AG04450 (cell line): Measurements from ENCODE around the gene RSU1. TPM values are rescaled to one million over a fixed set of nuclear protein-coding genes. Genes with fewer than 3 reads are reported as not detected.

ENCODE experiments used
- CTCF ChIA-PET: fragments of 300-600, 350-600 bp; formaldehyde crosslinking; extraction: SDS; loops from one replicate; lab custom pipeline; 2022; ENCODE audit warnings: antibody characterized with exemption, inconsistent platforms; lab: Charles Lee
- POLR2A ChIA-PET: fragments of 350-600 bp; formaldehyde crosslinking; extraction: SDS; loops from one replicate; lab custom pipeline; 2021; ENCODE audit warnings: antibody characterized with exemption, inconsistent platforms; lab: Yijun Ruan, JAX
- DNase-seq: peaks from one replicate; pipeline ENCODE4 v3.0.0-alpha.2; 2011; ENCODE audit warnings: low read depth, low spot score
- H3K27ac ChIP-seq: one replicate; pipeline ENCODE4 v1.5.1; 2012; ENCODE audit warnings: low read depth, low read length, control low read depth
- H3K27me3 ChIP-seq: one replicate; pipeline ENCODE4 v1.6.0; 2012; ENCODE audit warnings: low read length; ENCODE audit not compliant: control insufficient read depth, insufficient read depth
- H3K4me3 ChIP-seq: 2 replicates; pipeline ENCODE4 v1.5.1; 2011; ENCODE audit warnings: mild to moderate bottlenecking, low read depth, low read length, control low read depth
- H3K9me3 ChIP-seq: 2 replicates; pipeline ENCODE4 v1.5.1; 2012; ENCODE audit warnings: low read length; ENCODE audit not compliant: control insufficient read depth, insufficient read depth
- polyA plus RNA-seq: library from polyadenylated mRNA; depleted of rRNA; stranded (reverse); fragments of >200 nt; gene quantifications from 2 replicates; pipeline ENCODE4 v1.2.3, GENCODE V29; 2011
- TF ChIP-seq, protein P1 (sequence below): IDR thresholded peaks from 2 replicates; pipeline ENCODE4 v1.5.1; 2011; ENCODE audit warnings: low read depth, low read length, control low read depth, inconsistent platforms

The RSU1 gene
- polyA plus RNA-seq, 1 experiment = 229 TPM

- Histone ChIP-seq H3K4me3 (no peak overlapping the region), H3K27ac (no peak overlapping the region), H3K27me3 (no peaks in the 10 kb centered on the region), H3K9me3 (no peaks in the 10 kb centered on the region)
- DNase-seq = no peak
- TF ChIP-seq, protein P1, sequence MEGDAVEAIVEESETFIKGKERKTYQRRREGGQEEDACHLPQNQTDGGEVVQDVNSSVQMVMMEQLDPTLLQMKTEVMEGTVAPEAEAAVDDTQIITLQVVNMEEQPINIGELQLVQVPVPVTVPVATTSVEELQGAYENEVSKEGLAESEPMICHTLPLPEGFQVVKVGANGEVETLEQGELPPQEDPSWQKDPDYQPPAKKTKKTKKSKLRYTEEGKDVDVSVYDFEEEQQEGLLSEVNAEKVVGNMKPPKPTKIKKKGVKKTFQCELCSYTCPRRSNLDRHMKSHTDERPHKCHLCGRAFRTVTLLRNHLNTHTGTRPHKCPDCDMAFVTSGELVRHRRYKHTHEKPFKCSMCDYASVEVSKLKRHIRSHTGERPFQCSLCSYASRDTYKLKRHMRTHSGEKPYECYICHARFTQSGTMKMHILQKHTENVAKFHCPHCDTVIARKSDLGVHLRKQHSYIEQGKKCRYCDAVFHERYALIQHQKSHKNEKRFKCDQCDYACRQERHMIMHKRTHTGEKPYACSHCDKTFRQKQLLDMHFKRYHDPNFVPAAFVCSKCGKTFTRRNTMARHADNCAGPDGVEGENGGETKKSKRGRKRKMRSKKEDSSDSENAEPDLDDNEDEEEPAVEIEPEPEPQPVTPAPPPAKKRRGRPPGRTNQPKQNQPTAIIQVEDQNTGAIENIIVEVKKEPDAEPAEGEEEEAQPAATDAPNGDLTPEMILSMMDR = no peak
- ChIA-PET CTCF (no interaction called here), POLR2A (no interaction called here)
Observed at GRCh38 chr10:16681521-16681920, 135.7 kb downstream of the RSU1 start.

GRCh38 chr10:16679511-16679910 is 137.7 kb downstream of the RSU1 start:
- TF ChIP-seq, protein P1 = no peak
- ChIA-PET CTCF (no interaction called here), POLR2A (no interaction called here)
- Histone ChIP-seq H3K9me3 (no peaks in the 10 kb centered on the region), H3K27me3 (no peaks in the 10 kb centered on the region), H3K27ac (no peak overlapping the region), H3K4me3 (no peak overlapping the region)
- DNase-seq = no peak

DNA sequence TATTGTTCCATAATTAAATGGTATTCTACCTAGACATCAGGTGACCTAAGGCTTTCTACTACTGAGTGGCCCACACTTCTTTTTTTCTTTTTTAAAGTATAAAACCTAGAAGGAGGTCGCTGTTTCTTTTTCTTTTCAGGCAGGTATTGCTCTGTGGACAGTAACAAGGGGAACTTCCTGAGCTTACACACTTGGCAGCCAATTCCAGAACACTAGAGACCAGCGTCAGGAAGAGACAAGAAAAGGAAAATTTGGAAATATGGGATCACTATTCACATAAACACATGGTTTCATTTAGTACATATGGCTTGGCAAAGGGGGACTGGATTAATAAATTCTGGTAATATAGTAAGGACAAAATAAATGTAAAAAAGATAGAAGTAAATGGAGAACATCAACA is 141.9 kb downstream of the RSU1 start:
- no peak overlapping the region for H3K27ac ChIP-seq
- H3K4me3 ChIP-seq = no peak overlapping the region
- TF ChIP-seq, protein P1 = no peak
- no peaks in the 10 kb centered on the region for H3K9me3 ChIP-seq
- ChIA-PET CTCF (no interaction called here), POLR2A (no interaction called here)
- no peak for DNase-seq
- H3K27me3 ChIP-seq = no peaks in the 10 kb centered on the region

GRCh38 chr10:16674147-16674703 is 143.0 kb downstream of the RSU1 start:
- ChIA-PET POLR2A (no interaction called here), CTCF (no interaction called here)
- Histone ChIP-seq H3K27me3 (no peaks in the 10 kb centered on the region), H3K9me3 (no peaks in the 10 kb centered on the region), H3K4me3 (no peak overlapping the region), H3K27ac (no peak overlapping the region)
- DNase-seq = no peak
- TF ChIP-seq, protein P1 = no peak

DNA sequence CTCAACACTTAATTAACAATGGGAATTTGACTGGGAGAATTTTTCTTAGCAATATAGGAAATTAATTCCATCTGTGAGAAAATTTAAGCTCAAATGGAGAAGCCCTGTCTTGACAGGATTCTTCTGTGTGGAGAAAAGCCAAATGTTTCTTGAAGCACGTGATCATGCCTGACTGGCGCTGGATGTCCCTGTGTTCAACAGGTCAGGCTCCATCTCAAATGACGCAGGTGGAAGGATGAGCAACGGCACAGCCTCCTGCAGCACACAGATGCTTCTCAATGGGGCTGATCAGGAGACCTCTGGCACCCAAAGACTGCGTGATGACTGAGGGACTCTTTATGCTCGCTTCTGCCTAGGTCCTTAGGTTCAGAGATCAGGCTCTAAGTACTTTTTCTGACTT is 143.8 kb downstream of the RSU1 start:
- H3K27ac ChIP-seq = no peak overlapping the region
- H3K4me3 ChIP-seq = no peak overlapping the region
- no peak for DNase-seq
- no peaks in the 10 kb centered on the region for H3K9me3 ChIP-seq
- CTCF ChIA-PET = no interaction called here
- H3K27me3 ChIP-seq = no peaks in the 10 kb centered on the region
- POLR2A ChIA-PET = no interaction called here
- TF ChIP-seq, protein P1 = no peak
